K562 (cell line): ENCODE results near the gene ARL6IP4. TPM values are rescaled to one million over a fixed set of nuclear protein-coding genes. Genes with fewer than 3 reads are reported as not detected.
A peak's percentile ranks its signal among the peaks of the same experiment; 100 is the strongest.

Source experiments
- ATAC-seq: fragments of 200-7000 bp; cut with Tn5 transposase; 3 replicates; pipeline ENCODE4 v1.9.1; 2020; ENCODE audit warnings: moderate library complexity
- BruUV-seq: library from RNA; stranded (reverse); fragments of 400-500 nt; replicated peaks from 2 replicates; lab custom pipeline; 2021; lab: Mats Ljungman, UMichigan
- CTCF ChIA-PET: fragments of 300-600 bp; formaldehyde crosslinking; extraction: SDS; loops from one replicate; lab custom pipeline; 2021; ENCODE audit warnings: low intra/inter-chr PET ratio; lab: Yijun Ruan, JAX
- POLR2A ChIA-PET: fragments of 300-600, 350-650 bp; sonication (Branson Sonifier 250); formaldehyde crosslinking; extraction: SDS; loops from one replicate; lab custom pipeline; 2021; ENCODE audit warnings: antibody characterized with exemption, inconsistent platforms; lab: Yijun Ruan, JAX
- DNase-seq, 4 experiments: peaks; one replicate each; pipeline versions ENCODE4 v3.0.0 to v3.0.0-alpha.2; 2011 to 2018; ENCODE audit warnings: low spot score in 3 of 4, mixed read lengths in 3 of 4; ENCODE audit errors: extremely low read depth in 1 of 4
- FAIRE-seq: peaks from 2 replicates; lab custom pipeline; 2011; peaks lifted over from hg19 to GRCh38; lab: Jason Lieb, UNC
- H2AFZ ChIP-seq: 2 replicates; pipeline ENCODE4 v1.6.0; 2011; ENCODE audit warnings: low read depth, low read length, control low read depth, inconsistent platforms
- H3K27ac ChIP-seq: fragments of 200-600 bp; 3 replicates; pipeline ENCODE4 v1.8.0; 2011; ENCODE audit warnings: low read depth, mild to moderate bottlenecking, control low read depth, inconsistent platforms, low read length, moderate library complexity, mixed read lengths; ENCODE audit errors: extremely low read depth
- H3K27me3 ChIP-seq, 2 experiments: fragments of 300-600 bp in 1 of 2; 2 replicates in 1 of 2; 3 replicates in 1 of 2; pipeline versions ENCODE4 v1.6.0 to v1.8.0; 2011; ENCODE audit warnings: inconsistent platforms in 2 of 2, low read length in 2 of 2, mild to moderate bottlenecking in 1 of 2, mixed read lengths in 1 of 2, moderate library complexity in 1 of 2; ENCODE audit not compliant: control insufficient read depth in 2 of 2, insufficient read depth in 2 of 2
- H3K36me3 ChIP-seq: fragments of 300-600 bp; 3 replicates; pipeline ENCODE4 v1.8.0; 2011; ENCODE audit warnings: mild to moderate bottlenecking, low read length, inconsistent platforms; ENCODE audit not compliant: control insufficient read depth, insufficient read depth
- H3K4me1 ChIP-seq, 2 experiments: fragments of 200-600 bp in 1 of 2; replicated peaks in 1 of 2; 2 replicates in 1 of 2; 3 replicates in 1 of 2; pipeline versions ENCODE4 v1.5.1 to v1.8.0; 2011; ENCODE audit warnings: inconsistent platforms in 2 of 2, low read length in 2 of 2, mild to moderate bottlenecking in 1 of 2, mixed read lengths in 1 of 2, moderate library complexity in 1 of 2; ENCODE audit not compliant: control insufficient read depth in 2 of 2, insufficient read depth in 2 of 2
- H3K4me2 ChIP-seq: 2 replicates; pipeline ENCODE4 v1.6.1; 2011; ENCODE audit warnings: low read length, control low read depth, inconsistent platforms, mixed read lengths; ENCODE audit not compliant: insufficient read depth
- H3K4me3 ChIP-seq: fragments of 200-600 bp; sonication (generic), shearing (Covaris generic); 2 replicates; pipeline ENCODE4 v1.5.1; 2016; ENCODE audit warnings: control low read depth, inconsistent platforms
- H3K79me2 ChIP-seq: fragments of 200-600 bp; 3 replicates; pipeline ENCODE4 v1.8.0; 2011; ENCODE audit warnings: low read length, inconsistent platforms; ENCODE audit not compliant: control insufficient read depth, insufficient read depth
- H3K9ac ChIP-seq, 2 experiments: 2 replicates each; pipeline versions ENCODE4 v1.6.0 to v1.6.1; 2011; ENCODE audit warnings: low read depth in 2 of 2, low read length in 2 of 2, control low read depth in 1 of 2, inconsistent platforms in 1 of 2, mild to moderate bottlenecking in 1 of 2, mixed read lengths in 1 of 2; ENCODE audit not compliant: insufficient read depth in 1 of 2
- H3K9me1 ChIP-seq: one replicate; pipeline ENCODE4 v1.6.0; 2011; ENCODE audit warnings: inconsistent platforms, mild to moderate bottlenecking, low read length, moderate library complexity; ENCODE audit not compliant: control insufficient read depth, insufficient read depth
- H3K9me3 ChIP-seq: replicated peaks from 2 replicates; pipeline ENCODE4 v1.5.1; 2011; ENCODE audit warnings: low read depth, low read length, inconsistent platforms; ENCODE audit not compliant: control insufficient read depth, insufficient read depth
- H4K20me1 ChIP-seq: replicated peaks from 2 replicates; pipeline ENCODE4 v1.6.1; 2011; ENCODE audit warnings: low read length, inconsistent platforms, mixed read lengths; ENCODE audit not compliant: control insufficient read depth, insufficient read depth
- CBFA2T2 ChIP-seq: fragments of 450-650 bp; conservative IDR thresholded peaks from 2 replicates; pipeline ENCODE4 v1.6.1; 2017; ENCODE audit warnings: mild to moderate bottlenecking
- CBFA2T3 ChIP-seq: fragments of 450-650 bp; IDR thresholded peaks from 2 replicates; pipeline ENCODE4 v1.6.1; 2017
- CEBPB ChIP-seq: fragments of 450-650 bp; IDR thresholded peaks from 2 replicates; pipeline ENCODE4 v1.6.1; 2016; ENCODE audit warnings: missing genetic modification characterization, missing compliant biosample characterization
- CTBP1 ChIP-seq: fragments of 450-650 bp; IDR thresholded peaks from 2 replicates; pipeline ENCODE4 v1.6.1; 2016; ENCODE audit warnings: borderline replicate concordance
- ESRRA ChIP-seq: fragments of 450-650 bp; IDR thresholded peaks from 2 replicates; pipeline ENCODE4 v1.6.1; 2014; ENCODE audit warnings: low read depth, mild to moderate bottlenecking, moderate library complexity, borderline replicate concordance
- FOXA3 ChIP-seq, 2 experiments: fragments of 450-650 bp in 1 of 2; sonication (generic) in 1 of 2; formaldehyde crosslinking; IDR thresholded peaks in 1 of 2; conservative IDR thresholded peaks in 1 of 2; 2 replicates each; pipeline versions ENCODE4 v1.4.0 to v1.8.0; 2020 to 2022; ENCODE audit warnings: mild to moderate bottlenecking in 2 of 2, missing genetic modification reagents in 1 of 2
- KDM1A ChIP-seq, 2 experiments: fragments of 450-650 bp; IDR thresholded peaks; 2 replicates each; pipeline ENCODE4 v1.6.1; 2016; ENCODE audit warnings: mild to moderate bottlenecking in 2 of 2
- KDM5B ChIP-seq: fragments of 200-600 bp; sonication (generic); IDR thresholded peaks from 2 replicates; pipeline ENCODE4 v1.6.1; 2012; ENCODE audit warnings: low read depth, mild to moderate bottlenecking, moderate library complexity, low read length, control low read depth, inconsistent platforms; ENCODE audit not compliant: insufficient replicate concordance
- KLF16 ChIP-seq: IDR thresholded peaks from 2 replicates; pipeline ENCODE4 v1.6.1; 2016; ENCODE audit warnings: antibody characterized with exemption
- MAZ ChIP-seq, 2 experiments: fragments of 450-650 bp in 1 of 2; sonication (generic) in 1 of 2; formaldehyde crosslinking; IDR thresholded peaks in 1 of 2; conservative IDR thresholded peaks in 1 of 2; 2 replicates each; pipeline versions ENCODE4 v1.4.0 to v1.5.0; 2020; ENCODE audit warnings: mild to moderate bottlenecking in 1 of 2, missing genetic modification reagents in 1 of 2
- MED1 ChIP-seq: sonication (generic); formaldehyde crosslinking; IDR thresholded peaks from 2 replicates; pipeline ENCODE4 v1.8.1; 2023; ENCODE audit warnings: missing genetic modification reagents, borderline replicate concordance
- MTF1 ChIP-seq: fragments of 250-450 bp; sonication (Bioruptor Pico); IDR thresholded peaks from 2 replicates; pipeline ENCODE4 v1.9.0; 2021; ENCODE audit warnings: moderate library complexity, mild to moderate bottlenecking, inconsistent platforms, borderline replicate concordance
- THRB ChIP-seq: fragments of 450-650 bp; formaldehyde crosslinking; conservative IDR thresholded peaks from 2 replicates; pipeline ENCODE4 v1.4.0; 2022; ENCODE audit warnings: mild to moderate bottlenecking, missing genetic modification characterization
- VEZF1 ChIP-seq: fragments of 200-800 bp; sonication (Bioruptor generic); IDR thresholded peaks from 2 replicates; pipeline ENCODE4 v1.6.1; 2017; ENCODE audit warnings: missing genetic modification characterization, missing compliant biosample characterization
- YY1 ChIP-seq, 3 experiments: IDR thresholded peaks; 2 replicates each; pipeline ENCODE4 v1.6.1; 2011; ENCODE audit warnings: low read length in 2 of 3, mild to moderate bottlenecking in 2 of 3, moderate library complexity in 2 of 3, borderline replicate concordance in 1 of 3, control low read depth in 1 of 3, low read depth in 1 of 3; ENCODE audit not compliant: insufficient read depth in 3 of 3, insufficient replicate concordance in 2 of 3, control insufficient read depth in 1 of 3, insufficient read length in 1 of 3; ENCODE audit errors: extremely low read depth in 1 of 3
- ZNF445 ChIP-seq: fragments of 250-450 bp; sonication (Bioruptor Pico); IDR thresholded peaks from 2 replicates; pipeline ENCODE4 v1.4.0; 2020; ENCODE audit warnings: low read depth, mild to moderate bottlenecking, moderate library complexity
- whole genome bisulfite sequencing: fragments of 100-300 bp; shearing (Covaris generic); methylation state at CpG from one replicate; pipeline ENCODE4 v1.1.6; 2016; ENCODE audit warnings: low coverage, mixed read lengths; ENCODE audit not compliant: insufficient coverage; ENCODE audit errors: missing lambda C conversion rate; 5-methylcytosine and 5-hydroxymethylcytosine counted together
- in situ Hi-C: fragments of 300-500 bp; cut with MboI; formaldehyde crosslinking; loops from 4 replicates; pipeline ENCODE4 v1.15.0; 2018; ENCODE audit warnings: inconsistent platforms, mixed read lengths
- intact Hi-C: fragments of 100-400 bp; cut with micrococcal nuclease; formaldehyde crosslinking; loops from 2 replicates; pipeline ENCODE4 v1.14.2; 2022
- polyA plus RNA-seq, 8 experiments: library from polyadenylated mRNA; depleted of rRNA in 4 of 8; stranded (reverse) in 5 of 8; unstranded in 3 of 8; fragments of >200 nt; fragmentation: Nextera tagmentation in 2 of 8; fragmentation: Illumina TruSeq in 1 of 8; extraction: Ambion mirVana in 2 of 8; extraction: Trizol in 1 of 8; gene quantifications; 2 replicates each; pipeline versions ENCODE4 v1.2.1 to v1.2.3, GENCODE V29; 2011 to 2014; ENCODE audit warnings: inconsistent platforms in 1 of 8, missing spikeins in 1 of 8
- total RNA-seq, 7 experiments: library from RNA; depleted of rRNA in 6 of 7; stranded (reverse); fragments of >200 nt in 6 of 7; fragmentation: Illumina TruSeq in 2 of 7; extraction: Trizol in 2 of 7; gene quantifications; 2 replicates each; pipeline versions ENCODE4 v1.2.1 to v1.2.3, GENCODE V29; 2011 to 2021; ENCODE audit warnings: low replicate concordance in 1 of 7
- TF ChIP-seq, protein P1 (sequence below): sonication (generic); formaldehyde crosslinking; IDR thresholded peaks from 2 replicates; pipeline ENCODE4 v1.8.0; 2022; ENCODE audit warnings: missing genetic modification reagents, mild to moderate bottlenecking, moderate library complexity, borderline replicate concordance

The ARL6IP4 gene
- total and polyA plus RNA-seq, 9 of the 15 experiments (the other 6 are each of a cell fraction or from before 2014, with no cell fraction given): 2.4 to 255 (median 151) TPM

GRCh38 chr12:122999986-123000420 is 19.5 kb downstream of the ARL6IP4 start:
- POLR2A ChIA-PET: interaction anchor here (0.6 to 1.6 kb wide), 7 partner anchors 8 to 851 kb away, joined by 3 to 7 read pairs (median 3); partner anchors contain the start of genes MPHOSPH9, MTRFR and OGFOD2
- TF ChIP-seq ESRRA (peak; percentile 56; the same call in 1 of the 2 replicates), THRB (CRISPR knock-in tag) (no peak), KDM5B (peak; percentile 46), CEBPB (no peak), CTBP1 (peak; percentile 51; the same call in 1 of the 2 replicates), MED1 (CRISPR knock-in tag) (no peak), FOXA3 (CRISPR knock-in tag; conservative IDR thresholded peaks at IDR 0.05 in 1 of 2, IDR thresholded peaks at IDR 0.05 in 1 of 2) (no peak), CBFA2T2 (0 out of 2 replicates have a peak, but pooled peaks have one; percentile 5), YY1 (IDR thresholded peaks at IDR 0.05; ENCODE audit: borderline replicate concordance in 1 of 3, control insufficient read depth in 1 of 3, extremely low read depth in 1 of 3, insufficient read depth in 3 of 3, insufficient read length in 1 of 3, insufficient replicate concordance in 2 of 3, low read depth in 1 of 3, low read length in 2 of 3) (peak in 2 of 3 experiments; percentile 54 to 73), MTF1 (no peak), MAZ (CRISPR knock-in tag; conservative IDR thresholded peaks at IDR 0.05 in 1 of 2, IDR thresholded peaks at IDR 0.05 in 1 of 2) (peak; percentile 32 to 35; a peak in 1 of 4 replicates), VEZF1 (CRISPR knock-in tag) (peak; percentile 74), ZNF445 (CRISPR knock-in tag) (no peak), KDM1A (IDR thresholded peaks at IDR 0.05) (peak in 1 of 2 experiments; percentile 56; a peak in 2 of 4 replicates), KLF16 (peak; percentile 13; the same call in 1 of the 2 replicates), CBFA2T3 (peak; percentile 21; the same call in 1 of the 2 replicates)
- TF ChIP-seq, protein P1, sequence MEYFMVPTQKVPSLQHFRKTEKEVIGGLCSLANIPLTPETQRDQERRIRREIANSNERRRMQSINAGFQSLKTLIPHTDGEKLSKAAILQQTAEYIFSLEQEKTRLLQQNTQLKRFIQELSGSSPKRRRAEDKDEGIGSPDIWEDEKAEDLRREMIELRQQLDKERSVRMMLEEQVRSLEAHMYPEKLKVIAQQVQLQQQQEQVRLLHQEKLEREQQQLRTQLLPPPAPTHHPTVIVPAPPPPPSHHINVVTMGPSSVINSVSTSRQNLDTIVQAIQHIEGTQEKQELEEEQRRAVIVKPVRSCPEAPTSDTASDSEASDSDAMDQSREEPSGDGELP (CRISPR knock-in tag): peak; percentile 13; the same call in 1 of the 2 replicates

More at GRCh38 chr12:122999986-123000420, 19.5 kb downstream of the ARL6IP4 start:
- Histone ChIP-seq H3K36me3 (no peaks in the 10 kb centered on the region), H3K4me2 (peak overlapping the region; percentile 6), H2AFZ (peak overlapping the region; percentile 60; the same call in 1 of the 2 replicates), H3K79me2 (no peaks in the 10 kb centered on the region), H3K9me1 (no peaks in the 10 kb centered on the region), H3K4me1 (peaks cover 13 to 33% of the 10 kb centered on the region in 2 experiments), H3K27ac (no peak overlapping the region), H3K27me3 (no peaks in the 10 kb centered on the region), H3K4me3 (no peak overlapping the region), H3K9ac (peak overlapping the region in 1 of 2 experiments; percentile 86; a peak in 2 of 4 replicates), H4K20me1 (no peaks in the 10 kb centered on the region), H3K9me3 (no peaks in the 10 kb centered on the region)
- ATAC-seq (peak; percentile 68), FAIRE-seq (peak; percentile 73), DNase-seq (peak in 2 of 4 experiments; percentile 43 to 44)
- intact Hi-C loops: no loop called here
- no TSS peak for BruUV-seq
- WGBS: 14% methylated on average over 19 of the region's 20 CpGs
- CTCF ChIA-PET: no interaction called here
- in situ Hi-C loops: no loop called here
